ENCODE data around the gene MED15. TPM values are rescaled to one million over a fixed set of nuclear protein-coding genes. Genes with fewer than 3 reads are reported as not detected.
"Not testable (repeated sequence)": the region's sequence is repeated elsewhere in the genome, so short reads cannot be mapped to it uniquely, and the experiment has no call there.

The MED15 gene
- total RNA-seq, 8 experiments from 2014 or later: 14.3 to 48.2 (median 22.8) TPM

DNA sequence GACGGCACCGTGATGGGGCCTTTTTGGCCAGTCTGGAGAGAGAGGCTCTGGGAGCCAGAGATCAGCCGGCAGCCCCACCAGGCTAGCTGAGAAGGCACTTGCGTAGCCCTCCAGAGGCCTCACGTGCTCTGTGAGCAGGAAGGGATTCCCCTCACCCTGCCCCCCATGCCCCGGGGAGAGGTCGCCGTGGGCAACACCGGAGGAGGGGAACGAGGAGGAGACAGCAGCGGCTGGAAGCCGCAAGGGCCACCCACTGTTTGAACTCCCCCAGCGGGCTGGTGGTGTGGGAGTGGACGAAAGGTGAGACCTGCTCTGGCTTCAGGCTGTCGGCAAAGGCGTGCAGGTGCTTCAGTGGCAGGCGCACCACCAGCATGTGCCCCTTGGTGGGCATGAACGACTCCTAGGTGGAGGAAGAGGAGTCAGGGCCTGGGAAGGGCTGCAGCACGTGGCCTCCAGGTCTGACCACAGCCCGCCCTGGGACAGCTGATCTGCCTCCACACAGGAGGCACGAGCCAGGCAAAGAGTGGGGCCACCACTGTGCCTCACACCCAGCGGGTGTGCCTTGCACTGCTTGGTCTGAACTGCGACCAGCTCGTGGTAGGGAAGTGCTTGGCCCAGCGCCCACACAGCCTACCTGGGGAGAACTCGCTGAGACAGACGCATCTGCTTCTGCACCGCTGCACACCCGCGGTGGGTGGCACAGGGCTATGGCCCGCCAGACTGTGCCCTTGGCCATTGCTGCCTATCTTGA is 99.9 kb downstream of the MED15 start:
- no peak overlapping the region for H3K4me3 ChIP-seq
- peaks cover 0 to 12% of the 10 kb centered on the region in 2 donors for H3K4me1 ChIP-seq (replicated peaks in 1 of 2)
- in situ Hi-C loops (cut with MboI; ENCODE audit: low pct_unique_long_range_greater_than_20kb in 2 of 9, low sequenced_read_pairs in 9 of 9, unreplicated experiment in 9 of 9): no loop called here
- WGBS, 10 experiments: 0 to 83% (median 73%) methylated on average over 1 to 3 of the region's 31 CpGs; no CpG with 5 or more reads in 7 of the 10 experiments
- peak in 4 of 8 experiments; percentile 17 to 47 (median 32) for ATAC-seq (replicated peaks in 6 of 8)
- H3K27ac ChIP-seq: peak overlapping the region in 1 of 2 donors; percentile 25

DNA sequence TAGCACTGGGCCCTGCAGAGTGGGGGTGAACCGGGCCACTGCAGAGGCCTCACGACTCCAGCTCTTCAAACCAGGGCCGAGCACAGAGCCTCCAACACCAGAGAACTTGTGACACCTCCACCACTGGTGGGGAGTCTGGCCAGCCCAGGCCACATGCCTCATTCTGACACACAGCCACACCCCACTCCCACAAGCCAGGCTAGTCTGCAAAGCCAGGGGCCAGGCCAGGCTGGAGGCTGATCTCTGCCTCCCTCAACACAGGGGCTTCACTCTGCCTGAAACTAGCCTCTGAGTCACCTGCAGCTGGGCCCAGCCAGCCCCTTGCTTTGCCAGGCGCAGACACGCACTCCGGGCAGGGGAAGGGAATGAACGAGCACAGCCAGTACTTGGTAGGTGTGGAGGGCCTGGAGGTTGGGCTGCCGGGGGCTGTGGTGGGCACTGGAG is 102.9 kb downstream of the MED15 start:
- in situ Hi-C loops (cut with MboI; ENCODE audit: low pct_unique_long_range_greater_than_20kb in 2 of 9, low sequenced_read_pairs in 9 of 9, unreplicated experiment in 9 of 9): no loop called here
- H3K4me3 ChIP-seq: no peak overlapping the region
- peaks cover 0 to 12% of the 10 kb centered on the region in 2 donors for H3K4me1 ChIP-seq (replicated peaks in 1 of 2)
- peak in 7 of 8 experiments; percentile 56 to 86 (median 79) for ATAC-seq (replicated peaks in 6 of 8)
- H3K27ac ChIP-seq: peak overlapping the region in 1 of 2 donors; percentile 36
- 20 to 100% (median 70%) methylated on average over 1 to 3 of the region's 8 CpGs; no CpG with 5 or more reads in 5 of the 10 experiments for WGBS, 10 experiments

DNA sequence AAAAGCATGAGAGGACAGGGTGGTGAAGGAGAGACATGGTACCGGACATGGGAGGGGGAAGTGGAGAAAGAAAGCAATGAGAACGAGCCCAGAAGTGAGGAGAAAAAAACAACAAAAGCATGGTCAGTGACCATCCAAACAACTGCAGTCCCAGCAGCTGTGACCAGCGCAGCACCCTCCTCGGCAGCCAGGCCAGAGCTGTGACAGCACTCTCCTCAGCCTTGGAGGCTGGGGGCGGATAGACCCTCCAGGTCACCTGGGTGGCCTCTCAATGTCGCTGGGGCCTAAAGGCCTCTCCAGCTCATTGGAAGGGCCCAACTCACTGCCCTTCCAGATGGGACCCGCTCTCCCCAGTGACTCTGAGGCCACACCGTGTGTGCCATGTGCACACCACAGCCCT is 103.3 kb downstream of the MED15 start:
- peak overlapping the region in 1 of 2 donors; percentile 36 for H3K27ac ChIP-seq
- peak in 1 of 8 experiments; percentile 12 for ATAC-seq (replicated peaks in 6 of 8)
- 33 to 100% (median 85%) methylated on average over 1 to 5 of the region's 8 CpGs; no CpG with 5 or more reads in 2 of the 10 experiments for WGBS, 10 experiments
- in situ Hi-C loops (cut with MboI; ENCODE audit: low pct_unique_long_range_greater_than_20kb in 2 of 9, low sequenced_read_pairs in 9 of 9, unreplicated experiment in 9 of 9): no loop called here
- H3K4me1 ChIP-seq (replicated peaks in 1 of 2): peaks cover 0 to 12% of the 10 kb centered on the region in 2 donors
- no peak overlapping the region for H3K4me3 ChIP-seq

DNA sequence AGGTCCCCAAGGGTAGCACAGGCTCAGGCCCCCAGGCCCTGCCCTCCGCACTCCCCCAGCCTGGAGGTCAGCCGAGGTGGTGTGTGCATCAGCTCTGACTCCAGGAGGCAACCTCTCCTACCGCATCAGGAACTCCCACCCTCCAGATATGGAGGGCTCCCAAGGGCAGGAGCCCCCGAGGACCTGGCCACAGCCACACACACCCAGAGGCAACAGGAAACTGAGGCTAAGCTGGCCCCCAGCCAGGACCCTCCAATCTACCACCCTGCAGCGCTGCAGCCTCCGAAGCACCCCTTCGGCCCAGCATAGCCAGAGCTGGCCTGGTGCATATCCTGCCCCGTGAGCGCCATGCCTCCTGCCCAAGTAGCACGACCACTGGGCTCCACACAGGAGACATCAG is 104.0 kb downstream of the MED15 start:
- H3K4me3 ChIP-seq: no peak overlapping the region
- peaks cover 0 to 10% of the 10 kb centered on the region in 2 donors for H3K4me1 ChIP-seq (replicated peaks in 1 of 2)
- no peak overlapping the region for H3K27ac ChIP-seq
- in situ Hi-C loops (cut with MboI; ENCODE audit: low pct_unique_long_range_greater_than_20kb in 2 of 9, low sequenced_read_pairs in 9 of 9, unreplicated experiment in 9 of 9): no loop called here
- 60 to 100% (median 90%) methylated on average over 1 to 2 of the region's 10 CpGs; no CpG with 5 or more reads in 7 of the 10 experiments for WGBS, 10 experiments
- no peak for ATAC-seq (replicated peaks in 6 of 8)

DNA sequence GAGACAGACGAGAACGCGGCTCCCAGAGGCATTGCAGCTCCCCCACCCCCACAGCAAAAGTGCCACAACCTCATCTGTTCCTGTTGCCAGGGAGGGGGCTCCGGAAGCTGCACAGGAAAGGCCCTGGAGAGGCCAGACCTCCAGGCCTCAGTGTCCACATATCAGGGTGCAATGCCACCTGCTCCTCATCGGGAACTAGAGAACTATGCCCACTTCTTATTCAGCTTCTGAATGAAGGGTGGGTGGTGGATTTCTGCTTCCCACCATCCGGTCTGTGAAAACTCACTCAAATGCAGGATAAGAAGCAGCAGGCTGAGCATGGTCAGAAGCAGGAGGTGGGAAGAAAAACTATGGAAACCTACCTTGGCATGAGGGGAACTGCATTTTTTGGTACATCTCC is 105.9 kb downstream of the MED15 start:
- no peak for ATAC-seq (replicated peaks in 6 of 8)
- Histone ChIP-seq H3K27ac (no peak overlapping the region), H3K4me1 (replicated peaks in 1 of 2) (no peaks in the 10 kb centered on the region), H3K4me3 (no peak overlapping the region)
- in situ Hi-C loops (cut with MboI; ENCODE audit: low pct_unique_long_range_greater_than_20kb in 2 of 9, low sequenced_read_pairs in 9 of 9, unreplicated experiment in 9 of 9): no loop called here
- 82 to 100% (median 96%) methylated on average over 1 to 2 of the region's 6 CpGs; no CpG with 5 or more reads in 6 of the 10 experiments for WGBS, 10 experiments

DNA sequence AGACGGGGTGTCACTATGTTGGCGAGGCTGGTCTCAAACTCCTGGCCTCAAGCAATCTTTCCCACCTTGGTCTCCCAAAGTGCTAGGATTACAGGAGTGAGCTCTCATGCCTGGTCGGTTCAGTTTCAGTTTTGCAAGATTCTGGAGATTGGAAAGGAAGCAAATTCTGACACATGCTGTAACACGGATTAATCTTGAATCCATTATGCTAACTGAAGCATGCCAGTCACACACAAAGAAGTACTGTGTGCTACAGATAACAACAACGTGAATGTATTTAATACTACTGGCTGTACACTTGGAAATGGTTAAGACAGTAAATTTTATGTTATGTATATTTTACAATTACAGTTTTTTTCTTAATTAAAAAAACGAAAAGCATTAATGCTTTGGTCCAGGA is 107.6 kb downstream of the MED15 start:
- in situ Hi-C loops (cut with MboI; ENCODE audit: low pct_unique_long_range_greater_than_20kb in 2 of 9, low sequenced_read_pairs in 9 of 9, unreplicated experiment in 9 of 9): no loop called here
- ATAC-seq (replicated peaks in 6 of 8): peak in 3 of 8 experiments; percentile 61 to 84 (median 66)
- Histone ChIP-seq H3K4me3 (no peak overlapping the region), H3K27ac (no peak overlapping the region), H3K4me1 (replicated peaks in 1 of 2) (no peaks in the 10 kb centered on the region)
- 7 to 77% (median 57%) methylated on average over 1 to 6 of the region's 6 CpGs; no CpG with 5 or more reads in 1 of the 10 experiments for WGBS, 10 experiments

DNA sequence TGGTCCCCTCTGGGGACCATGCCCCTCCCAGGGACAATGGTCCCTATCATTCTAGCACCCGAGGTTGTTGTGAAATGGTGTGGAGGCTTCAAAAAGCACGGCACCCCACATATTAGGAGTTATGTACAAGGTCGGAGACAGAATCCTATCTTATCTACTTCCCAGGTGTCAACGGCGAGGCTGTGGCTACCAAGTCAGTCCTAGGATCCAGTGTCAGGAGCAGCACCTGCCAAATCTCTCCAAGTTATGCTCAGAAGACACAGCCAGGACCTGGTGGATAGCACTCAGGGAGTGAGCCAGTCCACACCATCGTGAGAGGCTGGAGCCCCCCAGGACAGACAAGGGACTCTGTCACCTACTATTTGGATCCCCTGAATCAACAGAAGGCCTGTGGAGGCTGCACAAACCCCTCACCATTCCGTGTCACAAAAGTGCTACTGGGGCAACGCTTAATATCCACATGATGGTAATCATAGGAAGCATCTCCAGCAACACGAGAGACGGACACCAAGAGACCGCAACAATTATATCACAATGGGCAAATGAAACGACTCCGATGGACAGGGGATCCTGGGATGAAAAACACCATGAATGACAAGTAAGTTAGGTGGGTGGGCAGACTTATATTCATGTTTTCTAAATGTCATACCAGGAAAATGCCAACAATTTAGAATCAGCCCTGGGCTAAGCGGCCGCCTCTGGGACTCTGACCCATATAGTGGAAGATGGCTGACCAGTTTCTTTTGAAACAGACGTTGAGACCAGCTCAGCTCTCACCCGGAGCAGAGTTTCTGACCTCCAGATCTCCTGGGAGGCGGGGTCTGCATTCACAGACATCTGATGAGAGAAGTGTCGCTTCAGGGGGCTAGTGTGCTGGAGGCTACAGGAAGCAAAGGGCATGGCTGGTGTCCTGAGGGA is 108.4 kb downstream of the MED15 start:
- Histone ChIP-seq H3K27ac (peak overlapping the region in 1 of 2 donors; percentile 2), H3K4me1 (replicated peaks in 1 of 2) (no peaks in the 10 kb centered on the region), H3K4me3 (no peak overlapping the region)
- 33 to 91% (median 69%) methylated on average over 1 to 13 of the region's 19 CpGs; no CpG with 5 or more reads in 2 of the 10 experiments for WGBS, 10 experiments
- ATAC-seq (replicated peaks in 6 of 8): no peak
- in situ Hi-C loops (cut with MboI; ENCODE audit: low pct_unique_long_range_greater_than_20kb in 2 of 9, low sequenced_read_pairs in 9 of 9, unreplicated experiment in 9 of 9): no loop called here

DNA sequence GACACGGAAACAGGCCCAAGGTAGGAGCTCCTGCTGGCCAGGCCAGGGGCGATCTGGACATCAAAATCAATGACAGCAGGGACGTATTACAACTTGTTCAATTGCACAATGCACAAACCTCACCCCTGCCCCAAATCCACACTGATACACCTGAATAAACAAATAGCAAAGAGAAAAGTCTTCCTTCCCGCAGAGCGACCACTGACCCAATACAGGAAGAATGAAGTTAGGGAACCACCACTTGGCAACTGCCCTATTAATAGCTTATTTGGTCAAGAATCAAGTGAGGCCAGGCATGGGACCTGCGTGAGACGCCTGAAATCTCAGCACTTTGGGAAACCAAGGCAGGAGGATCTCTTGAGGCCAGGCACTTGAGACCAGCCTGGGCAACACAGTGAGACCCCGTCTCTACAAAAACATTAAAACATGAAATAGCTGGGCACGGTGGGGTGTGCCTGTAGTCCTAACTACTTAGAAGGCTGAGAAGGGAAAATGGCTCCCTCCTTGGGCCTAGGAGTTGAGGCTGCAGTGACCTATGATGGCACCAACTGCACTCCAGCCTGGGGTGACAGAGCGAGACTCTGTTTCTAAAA is 109.1 kb downstream of the MED15 start:
- peak overlapping the region in 1 of 2 donors; percentile 23 for H3K27ac ChIP-seq
- no peak for ATAC-seq (replicated peaks in 6 of 8)
- in situ Hi-C loops (cut with MboI; ENCODE audit: low pct_unique_long_range_greater_than_20kb in 2 of 9, low sequenced_read_pairs in 9 of 9, unreplicated experiment in 9 of 9): no loop called here
- 55 to 100% (median 75%) methylated on average over 2 to 6 of the region's 10 CpGs; no CpG with 5 or more reads in 3 of the 10 experiments for WGBS, 10 experiments
- no peaks in the 10 kb centered on the region for H3K4me1 ChIP-seq (replicated peaks in 1 of 2)
- no peak overlapping the region for H3K4me3 ChIP-seq

DNA sequence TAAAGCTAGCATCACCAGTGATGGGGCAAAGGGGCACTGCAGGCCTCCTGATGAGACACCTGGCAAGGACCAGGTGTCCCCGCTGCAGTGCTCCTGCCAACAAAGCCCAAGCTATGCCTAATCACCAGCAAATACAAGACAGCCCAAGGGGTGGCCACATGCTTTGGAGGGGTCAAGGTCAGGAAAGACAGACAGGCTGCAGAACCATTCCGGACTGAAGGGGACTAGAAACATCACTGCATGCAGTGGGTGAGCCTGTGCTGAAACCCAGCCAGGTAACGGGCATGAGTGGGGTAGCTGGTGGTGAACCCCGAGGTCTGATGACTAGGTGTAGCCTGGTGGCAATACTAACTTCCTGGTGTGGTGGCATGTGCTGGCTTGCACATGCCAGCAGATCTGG is 111.1 kb downstream of the MED15 start:
- 38 to 100% (median 60%) methylated on average over 1 to 3 of the region's 4 CpGs; no CpG with 5 or more reads in 6 of the 10 experiments for WGBS, 10 experiments

DNA sequence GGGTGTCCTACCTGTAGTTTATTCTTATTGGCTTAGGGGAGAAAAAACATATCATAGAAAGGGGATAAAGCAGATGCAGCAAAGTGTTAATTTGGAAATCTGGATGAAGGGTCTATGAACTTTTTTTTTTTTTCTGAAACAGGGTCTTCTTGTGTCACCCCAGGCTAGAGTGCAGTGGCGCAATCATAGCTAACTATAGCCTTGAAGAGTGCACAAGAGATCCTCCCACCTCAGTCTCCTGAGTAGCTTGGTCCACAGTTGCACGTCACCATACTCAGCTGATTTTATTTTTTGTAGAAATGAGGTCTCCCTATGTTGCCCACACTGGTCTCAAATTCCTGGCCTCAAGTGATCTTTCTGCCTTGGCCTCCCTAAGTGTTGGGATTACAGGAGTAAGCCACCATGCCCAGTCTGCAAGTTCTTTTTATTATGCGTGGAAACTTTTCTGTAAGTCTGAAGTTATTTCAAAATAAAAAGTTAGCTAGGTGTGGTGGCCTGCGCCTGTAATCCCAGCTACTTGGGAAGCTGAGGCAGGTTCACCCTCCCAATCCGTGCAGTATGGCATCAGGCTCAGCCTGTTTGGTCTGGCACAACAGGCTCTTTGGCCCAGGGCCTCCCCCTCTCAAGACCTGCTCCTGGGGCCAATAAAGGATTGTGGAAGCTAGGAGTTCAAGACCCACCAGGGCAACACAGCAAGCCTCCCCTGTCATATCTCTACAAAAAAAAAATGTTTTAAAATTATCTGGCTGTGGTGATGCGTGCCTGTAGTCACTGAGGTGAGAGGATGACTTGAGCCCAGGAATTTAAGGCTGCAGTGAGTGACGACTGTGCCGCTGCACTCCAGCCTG is 111.9 kb downstream of the MED15 start:
- ATAC-seq (replicated peaks in 6 of 8): no peak
- in situ Hi-C loops (cut with MboI; ENCODE audit: low pct_unique_long_range_greater_than_20kb in 2 of 9, low sequenced_read_pairs in 9 of 9, unreplicated experiment in 9 of 9): no loop called here
- Histone ChIP-seq H3K4me3 (no peak overlapping the region), H3K27ac (no peak overlapping the region), H3K4me1 (replicated peaks in 1 of 2) (no peaks in the 10 kb centered on the region)
- WGBS, 10 experiments: 34 to 92% (median 61%) methylated on average over 2 to 4 of the region's 8 CpGs; no CpG with 5 or more reads in 3 of the 10 experiments

More for the DNA sequence above, 111.1 kb downstream of the MED15 start:
- no peak for ATAC-seq (replicated peaks in 6 of 8)
- in situ Hi-C loops (cut with MboI; ENCODE audit: low pct_unique_long_range_greater_than_20kb in 2 of 9, low sequenced_read_pairs in 9 of 9, unreplicated experiment in 9 of 9): no loop called here
- Histone ChIP-seq H3K4me1 (replicated peaks in 1 of 2) (no peaks in the 10 kb centered on the region), H3K27ac (peak overlapping the region in 1 of 2 donors; percentile 33), H3K4me3 (no peak overlapping the region)

DNA sequence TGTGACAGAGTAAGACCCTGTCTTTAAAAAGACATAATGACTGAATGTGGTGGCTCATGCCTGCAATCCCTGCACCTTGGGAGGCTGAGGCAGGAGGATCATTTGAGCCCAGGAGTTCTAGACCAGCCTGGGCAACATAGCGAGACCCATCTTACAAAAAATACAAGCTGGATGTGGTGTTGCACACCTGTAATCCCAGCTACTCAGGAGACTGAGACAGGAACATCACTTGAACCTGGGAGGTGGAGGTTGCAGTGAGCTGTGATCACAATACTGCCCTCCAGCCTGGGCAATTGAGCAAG is 112.4 kb downstream of the MED15 start:
- ATAC-seq (replicated peaks in 6 of 8); in situ Hi-C loops (cut with MboI; ENCODE audit: low pct_unique_long_range_greater_than_20kb in 2 of 9, low sequenced_read_pairs in 9 of 9, unreplicated experiment in 9 of 9); H3K27ac ChIP-seq; H3K4me1 ChIP-seq (replicated peaks in 1 of 2); H3K4me3 ChIP-seq: not testable (repeated sequence)
- whole genome bisulfite sequencing, 10 experiments: 83% methylated on average over 1 of the region's 1 CpG; no CpG with 5 or more reads in 9 of the 10 experiments

DNA sequence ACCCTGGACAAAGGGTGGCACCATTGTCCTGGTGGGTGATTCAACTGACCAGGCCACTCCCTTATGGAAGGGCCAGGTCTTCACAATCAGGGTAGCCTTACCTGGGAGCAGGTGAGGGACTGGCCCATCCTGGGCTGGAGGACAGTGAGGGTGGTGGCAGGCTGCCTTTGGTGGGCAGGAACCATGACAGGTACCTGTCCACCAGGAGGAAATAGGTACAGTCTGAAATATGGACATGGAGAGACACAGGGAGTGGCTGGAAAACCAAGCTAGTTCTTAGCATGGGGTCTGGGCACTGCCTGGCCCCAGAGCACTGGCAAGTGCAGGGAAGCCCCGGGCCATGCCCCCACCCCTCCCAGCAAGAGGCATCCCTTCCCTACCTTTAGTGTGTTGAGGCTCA is 113.8 kb downstream of the MED15 start:
- WGBS, 10 experiments: no CpG with 5 or more reads among the region's 1 CpG
- H3K27ac ChIP-seq: peak overlapping the region in 1 of 2 donors; percentile 11
- no peaks in the 10 kb centered on the region for H3K4me1 ChIP-seq (replicated peaks in 1 of 2)
- H3K4me3 ChIP-seq: no peak overlapping the region
- in situ Hi-C loops (cut with MboI; ENCODE audit: low pct_unique_long_range_greater_than_20kb in 2 of 9, low sequenced_read_pairs in 9 of 9, unreplicated experiment in 9 of 9): no loop called here
- no peak for ATAC-seq (replicated peaks in 6 of 8)

All from motor neuron (in vitro differentiated cells).